Gastroesophageal sphincter (tissue), 4 donors: ENCODE measurements around the gene AFG1L. TPM values are rescaled to one million over a fixed set of nuclear protein-coding genes. Genes with fewer than 3 reads are reported as not detected.

Experiments used
- ATAC-seq: fragments of 150-250 bp; one replicate; pipeline ENCODE4 v1.9.1; 2016; ENCODE audit warnings: mild to moderate bottlenecking, moderate library complexity
- H3K27ac ChIP-seq, 4 donors: fragments of 200-600 bp; sonication (generic) in 3 of 4; 1 replicate in 3 of 4; 2 replicates in 1 of 4; pipeline ENCODE4 v1.5.1; 2016 to 2019
- H3K27me3 ChIP-seq: fragments of 200-600 bp; sonication (generic); one replicate; pipeline ENCODE4 v1.5.1; 2019
- H3K36me3 ChIP-seq, 2 donors: fragments of 200-600 bp; sonication (generic); one replicate each; pipeline ENCODE4 v1.5.1; 2019; ENCODE audit warnings: control low read depth in 1 of 2
- H3K4me1 ChIP-seq, 3 donors: fragments of 200-600 bp; sonication (generic); 1 replicate in 2 of 3; 2 replicates in 1 of 3; pipeline ENCODE4 v1.5.1; 2016 to 2019; ENCODE audit warnings: control low read depth in 2 of 3
- H3K4me3 ChIP-seq, 2 donors: fragments of 200-600 bp; sonication (generic); one replicate each; pipeline ENCODE4 v1.5.1; 2019; ENCODE audit warnings: mild to moderate bottlenecking in 1 of 2, moderate library complexity in 1 of 2
- H3K9me3 ChIP-seq, 3 donors: fragments of 200-600 bp; sonication (generic); one replicate each; pipeline ENCODE4 v1.5.1; 2017 to 2019; ENCODE audit warnings: control low read depth in 2 of 3
- CTCF ChIP-seq, 4 experiments: fragments of 200-600 bp in 2 of 4; fragments of 450-650 bp in 2 of 4; sonication (generic) in 1 of 4; IDR thresholded peaks; one replicate each; pipeline ENCODE4 v1.5.1; 2017 to 2019; ENCODE audit warnings: antibody characterized with exemption in 4 of 4, mild to moderate bottlenecking in 2 of 4, moderate library complexity in 2 of 4
- EP300 ChIP-seq: sonication (generic); formaldehyde crosslinking; IDR thresholded peaks from one replicate; pipeline ENCODE4 v1.6.1; 2017; ENCODE audit warnings: antibody characterized with exemption, mild to moderate bottlenecking
- POLR2A ChIP-seq, 2 donors: fragments of 450-650 bp; IDR thresholded peaks; one replicate each; pipeline ENCODE4 v1.6.1; 2017; ENCODE audit warnings: antibody characterized with exemption in 2 of 2, mild to moderate bottlenecking in 2 of 2, moderate library complexity in 1 of 2
- POLR2AphosphoS5 ChIP-seq: sonication (generic); formaldehyde crosslinking; IDR thresholded peaks from one replicate; pipeline ENCODE4 v1.6.1; 2017; ENCODE audit warnings: antibody characterized with exemption
- WGBS, 2 donors: methylation state at CpG; one replicate each; pipeline ENCODE4 v1.1.5; 2018; ENCODE audit warnings: low coverage in 1 of 2; 5-methylcytosine and 5-hydroxymethylcytosine counted together
- total RNA-seq, 4 donors: library from RNA; depleted of rRNA; stranded (reverse); fragments of >200 nt; gene quantifications; one replicate each; pipeline ENCODE4 v1.1.0, GENCODE V29; 2016

Gene AFG1L
- total RNA-seq, 4 donors from 2014 or later = 1.6 to 7.6 (median 5.7) TPM

GRCh38 chr6:108330806-108331205 lies 36.0 kb downstream of the AFG1L start:
- Histone ChIP-seq H3K4me3 (no peak overlapping the region), H3K4me1 (no peaks in the 10 kb centered on the region), H3K27me3 (no peaks in the 10 kb centered on the region), H3K27ac (no peak overlapping the region), H3K9me3 (no peaks in the 10 kb centered on the region), H3K36me3 (peaks cover 0 to 30% of the 10 kb centered on the region in 2 donors)
- TF ChIP-seq POLR2AphosphoS5 (no peak), CTCF (IDR thresholded peaks at IDR 0.05) (no peak), POLR2A (IDR thresholded peaks at IDR 0.05) (no peak), EP300 (no peak)
- 85 to 100% methylated on average over 2 of the region's 2 CpGs for WGBS, 2 donors
- ATAC-seq = no peak

- Histone ChIP-seq H3K27me3 (no peaks in the 10 kb centered on the region), H3K4me1 (no peaks in the 10 kb centered on the region), H3K36me3 (peaks cover 0 to 18% of the 10 kb centered on the region in 2 donors), H3K27ac (no peak overlapping the region), H3K9me3 (no peaks in the 10 kb centered on the region), H3K4me3 (no peak overlapping the region)
- ATAC-seq = no peak
- TF ChIP-seq CTCF (IDR thresholded peaks at IDR 0.05) = no peak
- TF ChIP-seq EP300 = no peak
- no peak for TF ChIP-seq POLR2A (IDR thresholded peaks at IDR 0.05)
- no peak for TF ChIP-seq POLR2AphosphoS5
Observed at GRCh38 chr6:108331982-108332381, 37.1 kb downstream of the AFG1L start.

- no peaks in the 10 kb centered on the region for H3K27me3 ChIP-seq
- TF ChIP-seq POLR2AphosphoS5 (no peak), POLR2A (IDR thresholded peaks at IDR 0.05) (no peak), CTCF (IDR thresholded peaks at IDR 0.05) (no peak), EP300 (no peak)
- 86 to 94% methylated on average over 3 of the region's 3 CpGs for WGBS, 2 donors
- no peak overlapping the region for H3K27ac ChIP-seq
- no peak for ATAC-seq
- H3K9me3 ChIP-seq = no peaks in the 10 kb centered on the region
- no peak overlapping the region for H3K4me3 ChIP-seq
- H3K4me1 ChIP-seq = no peaks in the 10 kb centered on the region
- H3K36me3 ChIP-seq = no peaks in the 10 kb centered on the region
Observed at GRCh38 chr6:108336971-108337370, 42.1 kb downstream of the AFG1L start.

DNA sequence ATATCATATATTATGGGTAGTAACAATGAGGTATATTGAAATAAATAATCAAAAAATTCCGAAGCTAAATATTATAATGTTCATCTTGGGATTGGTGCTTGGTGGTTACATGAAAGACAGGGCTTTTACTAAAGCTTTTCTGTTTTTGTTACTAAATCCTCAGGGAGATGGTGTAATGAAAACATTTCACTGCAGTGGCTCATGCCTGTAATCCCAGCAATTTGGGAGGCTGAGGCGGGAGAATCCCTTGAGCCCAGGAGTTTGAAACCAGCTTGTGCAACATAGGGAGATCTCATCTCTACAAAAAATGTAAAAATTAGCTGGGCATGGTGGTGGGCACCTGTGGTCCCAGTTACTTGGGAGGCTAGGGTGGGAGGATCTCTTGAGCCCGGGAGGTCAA lies 42.9 kb downstream of the AFG1L start:
- ATAC-seq = no peak

GRCh38 chr6:108341372-108341771 lies 46.5 kb downstream of the AFG1L start:
- no peak for ATAC-seq
- H3K9me3 ChIP-seq = no peaks in the 10 kb centered on the region
- no peak overlapping the region for H3K27ac ChIP-seq
- TF ChIP-seq EP300 (no peak), POLR2A (IDR thresholded peaks at IDR 0.05) (no peak), CTCF (IDR thresholded peaks at IDR 0.05) (no peak), POLR2AphosphoS5 (no peak)
- no peaks in the 10 kb centered on the region for H3K36me3 ChIP-seq
- H3K4me1 ChIP-seq = no peaks in the 10 kb centered on the region
- WGBS, 2 donors = 77 to 94% methylated on average over 2 of the region's 2 CpGs
- no peak overlapping the region for H3K4me3 ChIP-seq
- H3K27me3 ChIP-seq = no peaks in the 10 kb centered on the region

More for the DNA sequence above, 42.9 kb downstream of the AFG1L start:
- H3K4me1 ChIP-seq = no peaks in the 10 kb centered on the region
- no peaks in the 10 kb centered on the region for H3K27me3 ChIP-seq
- H3K27ac ChIP-seq = no peak overlapping the region
- 82 to 85% methylated on average over 3 of the region's 3 CpGs for WGBS, 2 donors
- no peak overlapping the region for H3K4me3 ChIP-seq
- H3K9me3 ChIP-seq = no peaks in the 10 kb centered on the region
- TF ChIP-seq CTCF (IDR thresholded peaks at IDR 0.05) (no peak), EP300 (no peak)
- H3K36me3 ChIP-seq = no peaks in the 10 kb centered on the region
